ENCODE data around the gene SNX22.

SNX22 gene

DNA sequence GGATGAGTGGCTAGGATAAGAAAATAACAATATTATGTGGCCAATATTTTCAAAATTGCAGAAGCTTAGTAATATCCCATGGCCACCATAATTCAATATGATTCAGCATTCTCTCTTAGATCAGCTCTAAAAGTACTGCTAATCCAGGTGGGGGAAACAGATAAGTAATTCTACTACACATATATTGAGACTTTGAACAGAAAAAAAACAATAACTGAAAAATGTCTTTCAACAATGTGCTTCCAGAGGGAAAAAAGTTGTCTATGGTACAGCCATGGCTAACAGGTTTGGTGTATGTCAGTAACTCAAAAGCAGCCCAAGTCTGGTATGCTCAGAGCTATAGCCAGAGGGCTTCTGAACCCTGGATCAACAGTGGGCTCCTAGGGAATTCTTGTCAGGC, 53.7 kb downstream of the SNX22 start:
- no peak for DNase-seq (ENCODE audit: low read depth in 1 of 2, low spot score in 1 of 2)
- H3K27ac ChIP-seq (replicated peaks), result no peak overlapping the region; the same call in 1 of the 2 replicates
- no peaks in the 10 kb centered on the region for H3K27me3 ChIP-seq (ENCODE audit: insufficient read depth, poor library complexity, severe bottlenecking)
- TF ChIP-seq POLR2AphosphoS5 (IDR thresholded peaks at IDR 0.05; ENCODE audit: low read depth) (no peak), SPI1 (IDR thresholded peaks at IDR 0.05; ENCODE audit: borderline replicate concordance, low read depth) (no peak), GABPA (IDR thresholded peaks at IDR 0.05; ENCODE audit: low read depth) (no peak)
- TF ChIP-seq, protein P1, sequence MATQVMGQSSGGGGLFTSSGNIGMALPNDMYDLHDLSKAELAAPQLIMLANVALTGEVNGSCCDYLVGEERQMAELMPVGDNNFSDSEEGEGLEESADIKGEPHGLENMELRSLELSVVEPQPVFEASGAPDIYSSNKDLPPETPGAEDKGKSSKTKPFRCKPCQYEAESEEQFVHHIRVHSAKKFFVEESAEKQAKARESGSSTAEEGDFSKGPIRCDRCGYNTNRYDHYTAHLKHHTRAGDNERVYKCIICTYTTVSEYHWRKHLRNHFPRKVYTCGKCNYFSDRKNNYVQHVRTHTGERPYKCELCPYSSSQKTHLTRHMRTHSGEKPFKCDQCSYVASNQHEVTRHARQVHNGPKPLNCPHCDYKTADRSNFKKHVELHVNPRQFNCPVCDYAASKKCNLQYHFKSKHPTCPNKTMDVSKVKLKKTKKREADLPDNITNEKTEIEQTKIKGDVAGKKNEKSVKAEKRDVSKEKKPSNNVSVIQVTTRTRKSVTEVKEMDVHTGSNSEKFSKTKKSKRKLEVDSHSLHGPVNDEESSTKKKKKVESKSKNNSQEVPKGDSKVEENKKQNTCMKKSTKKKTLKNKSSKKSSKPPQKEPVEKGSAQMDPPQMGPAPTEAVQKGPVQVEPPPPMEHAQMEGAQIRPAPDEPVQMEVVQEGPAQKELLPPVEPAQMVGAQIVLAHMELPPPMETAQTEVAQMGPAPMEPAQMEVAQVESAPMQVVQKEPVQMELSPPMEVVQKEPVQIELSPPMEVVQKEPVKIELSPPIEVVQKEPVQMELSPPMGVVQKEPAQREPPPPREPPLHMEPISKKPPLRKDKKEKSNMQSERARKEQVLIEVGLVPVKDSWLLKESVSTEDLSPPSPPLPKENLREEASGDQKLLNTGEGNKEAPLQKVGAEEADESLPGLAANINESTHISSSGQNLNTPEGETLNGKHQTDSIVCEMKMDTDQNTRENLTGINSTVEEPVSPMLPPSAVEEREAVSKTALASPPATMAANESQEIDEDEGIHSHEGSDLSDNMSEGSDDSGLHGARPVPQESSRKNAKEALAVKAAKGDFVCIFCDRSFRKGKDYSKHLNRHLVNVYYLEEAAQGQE (IDR thresholded peaks at IDR 0.05; ENCODE audit: insufficient replicate concordance, low read depth), result no peak
- TF ChIP-seq, protein P2, sequence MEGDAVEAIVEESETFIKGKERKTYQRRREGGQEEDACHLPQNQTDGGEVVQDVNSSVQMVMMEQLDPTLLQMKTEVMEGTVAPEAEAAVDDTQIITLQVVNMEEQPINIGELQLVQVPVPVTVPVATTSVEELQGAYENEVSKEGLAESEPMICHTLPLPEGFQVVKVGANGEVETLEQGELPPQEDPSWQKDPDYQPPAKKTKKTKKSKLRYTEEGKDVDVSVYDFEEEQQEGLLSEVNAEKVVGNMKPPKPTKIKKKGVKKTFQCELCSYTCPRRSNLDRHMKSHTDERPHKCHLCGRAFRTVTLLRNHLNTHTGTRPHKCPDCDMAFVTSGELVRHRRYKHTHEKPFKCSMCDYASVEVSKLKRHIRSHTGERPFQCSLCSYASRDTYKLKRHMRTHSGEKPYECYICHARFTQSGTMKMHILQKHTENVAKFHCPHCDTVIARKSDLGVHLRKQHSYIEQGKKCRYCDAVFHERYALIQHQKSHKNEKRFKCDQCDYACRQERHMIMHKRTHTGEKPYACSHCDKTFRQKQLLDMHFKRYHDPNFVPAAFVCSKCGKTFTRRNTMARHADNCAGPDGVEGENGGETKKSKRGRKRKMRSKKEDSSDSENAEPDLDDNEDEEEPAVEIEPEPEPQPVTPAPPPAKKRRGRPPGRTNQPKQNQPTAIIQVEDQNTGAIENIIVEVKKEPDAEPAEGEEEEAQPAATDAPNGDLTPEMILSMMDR (IDR thresholded peaks at IDR 0.05; ENCODE audit: insufficient read depth, low read length), result no peak
- H3K4me3 ChIP-seq (replicated peaks; ENCODE audit: insufficient read depth, low read length), result no peak overlapping the region
